Natural killer cell (primary cell): ENCODE results near the gene SPOCD1. TPM values are rescaled to one million over a fixed set of nuclear protein-coding genes. Genes with fewer than 3 reads are reported as not detected.
A peak's percentile ranks its signal among the peaks of the same experiment; 100 is the strongest.

ENCODE experiments used
- ATAC-seq, 3 donors: fragments of 150-1000 bp in 2 of 3; fragments of 200-7000 bp in 1 of 3; cut with Tn5 transposase; 1 replicate in 1 of 3; 2 replicates in 2 of 3; pipeline ENCODE4 v1.10.0; 2021; ENCODE audit warnings: mild to moderate bottlenecking in 2 of 3, moderate library complexity in 2 of 3
- DNase-seq, 2 donors: peaks; one replicate each; pipeline versions ENCODE4 v3.0.0 to v3.0.0-alpha.2; 2013 to 2021; ENCODE audit warnings: mixed read lengths in 1 of 2
- H3K27ac ChIP-seq: one replicate; pipeline ENCODE4 v1.5.1; 2013; ENCODE audit warnings: mild to moderate bottlenecking, low read length
- H3K27me3 ChIP-seq: one replicate; pipeline ENCODE4 v1.6.1; 2013; ENCODE audit warnings: low read length; ENCODE audit not compliant: control insufficient read depth, insufficient read depth
- H3K36me3 ChIP-seq: one replicate; pipeline ENCODE4 v1.6.1; 2013; ENCODE audit warnings: low read length; ENCODE audit not compliant: control insufficient read depth, insufficient read depth
- H3K4me1 ChIP-seq: one replicate; pipeline ENCODE4 v1.6.1; 2013; ENCODE audit warnings: low read length; ENCODE audit not compliant: control insufficient read depth, insufficient read depth
- H3K4me3 ChIP-seq: one replicate; pipeline ENCODE4 v1.5.1; 2013; ENCODE audit warnings: low read length
- H3K9me3 ChIP-seq: one replicate; pipeline ENCODE4 v1.6.1; 2013; ENCODE audit warnings: low read length; ENCODE audit not compliant: control insufficient read depth, insufficient read depth
- H3K27ac Mint-ChIP-seq, 2 donors: one replicate each; pipeline ENCODE4 v1.8.0; 2022; ENCODE audit warnings: mild to moderate bottlenecking in 2 of 2, mixed read lengths in 2 of 2, moderate library complexity in 1 of 2
- H3K27me3 Mint-ChIP-seq, 2 donors: one replicate each; pipeline ENCODE4 v1.8.0; 2022; ENCODE audit warnings: low read depth in 2 of 2, mixed read lengths in 2 of 2
- H3K36me3 Mint-ChIP-seq: one replicate; pipeline ENCODE4 v1.8.0; 2022; ENCODE audit warnings: mixed read lengths
- H3K4me1 Mint-ChIP-seq, 2 donors: one replicate each; pipeline ENCODE4 v1.8.0; 2022; ENCODE audit warnings: mixed read lengths in 2 of 2
- H3K4me3 Mint-ChIP-seq: one replicate; pipeline ENCODE4 v1.8.0; 2022; ENCODE audit warnings: mild to moderate bottlenecking, moderate library complexity, mixed read lengths
- H3K9me3 Mint-ChIP-seq, 2 donors: one replicate each; pipeline ENCODE4 v1.8.0; 2022; ENCODE audit warnings: mixed read lengths in 2 of 2
- WGBS: methylation state at CpG from one replicate; pipeline ENCODE4 v1.1.7; 2013; ENCODE audit warnings: missing lambda C conversion rate; ENCODE audit not compliant: insufficient coverage; 5-methylcytosine and 5-hydroxymethylcytosine counted together
- intact Hi-C: fragments of 100-400 bp; cut with micrococcal nuclease; formaldehyde crosslinking; loops from one replicate; pipeline ENCODE4 v1.14.2; 2022
- total RNA-seq, 4 donors: library from RNA; stranded (reverse); fragments of 120-200 nt in 1 of 4; gene quantifications; one replicate each; pipeline versions ENCODE4 v1.2.3 to v1.2.4, GENCODE V29; 2013 to 2022
- TF ChIP-seq, protein P1 (sequence below): fragments of 200-600 bp; IDR thresholded peaks from one replicate; pipeline ENCODE4 v1.8.0; 2022; ENCODE audit warnings: antibody characterized with exemption

Gene SPOCD1
- total RNA-seq, 3 donors from 2014 or later (not counting 1 experiment from before 2014, with no cell fraction given) = 0.54 to 0.68 TPM; not detected in 1

DNA sequence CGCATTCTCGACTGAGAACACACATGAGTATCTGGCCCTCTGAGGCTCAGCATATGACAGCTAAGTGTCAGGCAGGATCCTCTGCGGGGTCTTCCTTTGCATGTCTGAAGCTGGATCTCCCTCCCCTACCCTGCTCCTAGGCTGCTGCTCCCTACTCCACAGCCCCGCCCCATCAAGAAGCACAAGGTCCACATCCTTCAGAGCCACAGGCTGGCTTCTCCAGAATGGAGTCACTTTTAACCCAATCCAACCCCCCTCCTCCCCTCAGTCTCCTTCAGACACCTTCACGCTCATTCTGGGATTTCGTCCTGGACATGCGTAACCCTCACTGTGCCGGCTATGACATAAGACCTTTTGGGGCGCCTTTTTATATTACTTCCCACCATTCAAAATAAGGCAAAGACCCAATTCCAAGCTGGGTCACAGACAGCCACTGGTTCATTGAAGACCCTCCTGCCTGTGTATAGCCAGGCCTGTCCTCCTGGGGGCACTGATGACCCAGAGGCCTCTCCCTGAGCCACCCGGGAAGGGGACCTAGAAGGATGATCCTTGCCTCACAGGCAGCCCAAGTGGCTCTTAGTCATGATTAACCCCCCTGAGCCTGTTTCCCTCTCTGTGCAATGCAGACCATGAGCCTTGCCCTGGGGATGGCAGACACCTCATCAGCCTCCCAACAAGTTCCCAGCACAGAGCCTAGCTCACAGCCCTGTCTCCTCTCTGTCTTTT, 56.4 kb downstream of the SPOCD1 start:
- intact Hi-C loops = loop anchor here (5.0 kb wide), 1 partner anchor 203 kb away; no protein-coding TSS in a partner anchor
- no peak for DNase-seq
- 94% methylated on average over 10 of the region's 10 CpGs for WGBS
- H3K36me3 Mint-ChIP-seq = no peaks in the 10 kb centered on the region
- peak overlapping the region; percentile 67 to 84 for H3K27ac Mint-ChIP-seq
- no peak overlapping the region for H3K4me3 ChIP-seq
- peaks cover 11% of the 10 kb centered on the region for H3K27me3 ChIP-seq
- peaks cover 41% of the 10 kb centered on the region for H3K4me1 ChIP-seq
- peak overlapping the region; percentile 71 for H3K4me3 Mint-ChIP-seq
- peaks cover 14 to 51% of the 10 kb centered on the region in 2 donors for H3K4me1 Mint-ChIP-seq
- H3K9me3 ChIP-seq = no peaks in the 10 kb centered on the region
- no peak for ATAC-seq
- TF ChIP-seq, protein P1, sequence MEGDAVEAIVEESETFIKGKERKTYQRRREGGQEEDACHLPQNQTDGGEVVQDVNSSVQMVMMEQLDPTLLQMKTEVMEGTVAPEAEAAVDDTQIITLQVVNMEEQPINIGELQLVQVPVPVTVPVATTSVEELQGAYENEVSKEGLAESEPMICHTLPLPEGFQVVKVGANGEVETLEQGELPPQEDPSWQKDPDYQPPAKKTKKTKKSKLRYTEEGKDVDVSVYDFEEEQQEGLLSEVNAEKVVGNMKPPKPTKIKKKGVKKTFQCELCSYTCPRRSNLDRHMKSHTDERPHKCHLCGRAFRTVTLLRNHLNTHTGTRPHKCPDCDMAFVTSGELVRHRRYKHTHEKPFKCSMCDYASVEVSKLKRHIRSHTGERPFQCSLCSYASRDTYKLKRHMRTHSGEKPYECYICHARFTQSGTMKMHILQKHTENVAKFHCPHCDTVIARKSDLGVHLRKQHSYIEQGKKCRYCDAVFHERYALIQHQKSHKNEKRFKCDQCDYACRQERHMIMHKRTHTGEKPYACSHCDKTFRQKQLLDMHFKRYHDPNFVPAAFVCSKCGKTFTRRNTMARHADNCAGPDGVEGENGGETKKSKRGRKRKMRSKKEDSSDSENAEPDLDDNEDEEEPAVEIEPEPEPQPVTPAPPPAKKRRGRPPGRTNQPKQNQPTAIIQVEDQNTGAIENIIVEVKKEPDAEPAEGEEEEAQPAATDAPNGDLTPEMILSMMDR = no peak
- peaks cover 0 to 8% of the 10 kb centered on the region in 2 donors for H3K27me3 Mint-ChIP-seq
- no peaks in the 10 kb centered on the region for H3K36me3 ChIP-seq
- no peak overlapping the region for H3K27ac ChIP-seq
- H3K9me3 Mint-ChIP-seq = no peaks in the 10 kb centered on the region

DNA sequence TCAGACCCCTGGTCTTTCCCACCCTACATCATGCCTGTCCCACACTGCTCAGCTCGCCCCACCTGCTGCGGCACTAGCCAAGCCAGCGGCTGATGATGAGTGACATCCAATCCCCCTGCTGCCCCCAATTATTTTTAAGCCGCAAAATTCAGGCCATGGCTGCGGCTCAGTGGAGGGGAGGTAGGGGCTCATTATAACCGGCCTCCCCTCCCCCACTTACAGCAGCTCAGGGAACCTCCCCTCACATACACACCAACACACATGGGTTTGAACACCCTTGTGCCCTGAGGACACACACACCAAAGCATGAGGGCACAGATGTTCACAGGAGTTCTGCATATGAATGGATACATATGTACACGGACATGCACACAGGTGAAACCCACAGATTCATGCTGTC, 57.0 kb downstream of the SPOCD1 start:
- H3K27me3 Mint-ChIP-seq = peaks cover 0 to 8% of the 10 kb centered on the region in 2 donors
- Histone ChIP-seq H3K9me3 (no peaks in the 10 kb centered on the region), H3K36me3 (no peaks in the 10 kb centered on the region), H3K4me1 (peaks cover 39% of the 10 kb centered on the region), H3K4me3 (no peak overlapping the region), H3K27ac (no peak overlapping the region), H3K27me3 (peaks cover 11% of the 10 kb centered on the region)
- intact Hi-C loops = no loop called here
- no peak for ATAC-seq
- H3K4me3 Mint-ChIP-seq = peak overlapping the region; percentile 28
- TF ChIP-seq, protein P1 = no peak
- DNase-seq = no peak
- WGBS = 91% methylated on average over 6 of the region's 7 CpGs
- peak overlapping the region in 1 of 2 donors; percentile 84 for H3K27ac Mint-ChIP-seq
- H3K36me3 Mint-ChIP-seq = no peaks in the 10 kb centered on the region
- no peaks in the 10 kb centered on the region for H3K9me3 Mint-ChIP-seq
- peaks cover 14 to 53% of the 10 kb centered on the region in 2 donors for H3K4me1 Mint-ChIP-seq

DNA sequence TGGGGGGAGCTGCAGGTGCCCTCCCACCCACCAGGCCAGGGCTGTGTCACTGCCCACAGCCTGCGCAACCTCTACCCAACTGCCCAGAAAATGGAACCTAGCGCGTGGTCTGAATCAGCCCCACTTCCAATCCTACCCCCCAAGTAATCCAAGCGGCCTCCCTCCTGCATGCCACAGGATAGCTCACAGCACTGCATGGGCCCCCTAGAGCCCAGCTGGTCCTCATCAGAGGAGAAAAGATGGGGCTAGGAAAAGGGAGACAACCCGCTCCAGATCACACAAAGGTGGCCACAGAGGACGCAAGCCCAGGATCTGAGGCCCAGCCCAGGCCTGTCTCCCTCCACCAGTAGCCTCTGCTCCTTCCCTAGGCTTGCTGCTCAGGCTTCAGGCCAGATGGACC, 57.8 kb downstream of the SPOCD1 start:
- Histone ChIP-seq H3K9me3 (no peaks in the 10 kb centered on the region), H3K27ac (no peak overlapping the region), H3K4me3 (no peak overlapping the region), H3K36me3 (no peaks in the 10 kb centered on the region), H3K4me1 (peaks cover 34% of the 10 kb centered on the region), H3K27me3 (peaks cover 7% of the 10 kb centered on the region)
- ATAC-seq = no peak
- TF ChIP-seq, protein P1 = no peak
- Mint-ChIP-seq H3K36me3 (no peaks in the 10 kb centered on the region), H3K27ac (no peak overlapping the region), H3K4me3 (no peak overlapping the region), H3K27me3 (peaks cover 0 to 3% of the 10 kb centered on the region in 2 donors), H3K4me1 (peaks cover 17 to 55% of the 10 kb centered on the region in 2 donors), H3K9me3 (no peaks in the 10 kb centered on the region)
- 99% methylated on average over 6 of the region's 6 CpGs for WGBS
- no peak for DNase-seq
- intact Hi-C loops = no loop called here
